ENCODE results near the gene NEMP2. TPM values are rescaled to one million over a fixed set of nuclear protein-coding genes. Genes with fewer than 3 reads are reported as not detected.

NEMP2 gene
- total and polyA plus RNA-seq, 8 donors = 8.1 to 22.8 (median 14.0) TPM

DNA sequence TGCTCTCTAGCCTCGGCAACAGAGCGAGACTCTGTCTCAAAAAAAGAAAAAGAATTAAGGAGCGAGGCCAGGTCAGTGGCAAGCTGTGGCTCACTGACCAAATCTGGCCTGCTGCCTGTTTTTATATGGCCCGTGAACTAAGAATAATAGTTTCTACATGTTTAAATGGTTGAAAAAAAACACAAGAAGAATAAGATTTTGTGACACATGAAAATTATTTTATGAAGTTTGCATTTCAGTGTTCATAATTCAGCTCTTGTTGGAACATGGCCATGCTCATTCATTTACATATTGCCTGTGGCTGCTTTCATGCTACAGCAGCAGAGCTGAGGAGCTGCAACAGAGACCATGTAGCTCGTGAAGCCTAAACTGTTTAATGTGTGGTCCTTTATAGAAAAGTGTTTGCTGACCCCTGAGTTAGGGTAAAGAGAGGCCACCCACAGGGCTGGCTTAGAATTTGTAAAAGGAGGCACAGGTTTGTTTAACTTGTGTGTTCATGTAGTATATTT lies 66.9 kb downstream of the NEMP2 start:
- ATAC-seq (no peak), DNase-seq (peak in 2 of 4 donors; percentile 66 to 71)
- H3K4me1 ChIP-seq = peaks cover 16 to 21% of the 10 kb centered on the region in 2 donors
- no peak overlapping the region for H3K4me3 ChIP-seq
- intact Hi-C loops (cut with DNase I) = no loop called here
- no peaks in the 10 kb centered on the region for H3K9me3 ChIP-seq
- H3K36me3 ChIP-seq = peaks cover 0 to 11% of the 10 kb centered on the region in 2 donors
- TF ChIP-seq, protein P1, sequence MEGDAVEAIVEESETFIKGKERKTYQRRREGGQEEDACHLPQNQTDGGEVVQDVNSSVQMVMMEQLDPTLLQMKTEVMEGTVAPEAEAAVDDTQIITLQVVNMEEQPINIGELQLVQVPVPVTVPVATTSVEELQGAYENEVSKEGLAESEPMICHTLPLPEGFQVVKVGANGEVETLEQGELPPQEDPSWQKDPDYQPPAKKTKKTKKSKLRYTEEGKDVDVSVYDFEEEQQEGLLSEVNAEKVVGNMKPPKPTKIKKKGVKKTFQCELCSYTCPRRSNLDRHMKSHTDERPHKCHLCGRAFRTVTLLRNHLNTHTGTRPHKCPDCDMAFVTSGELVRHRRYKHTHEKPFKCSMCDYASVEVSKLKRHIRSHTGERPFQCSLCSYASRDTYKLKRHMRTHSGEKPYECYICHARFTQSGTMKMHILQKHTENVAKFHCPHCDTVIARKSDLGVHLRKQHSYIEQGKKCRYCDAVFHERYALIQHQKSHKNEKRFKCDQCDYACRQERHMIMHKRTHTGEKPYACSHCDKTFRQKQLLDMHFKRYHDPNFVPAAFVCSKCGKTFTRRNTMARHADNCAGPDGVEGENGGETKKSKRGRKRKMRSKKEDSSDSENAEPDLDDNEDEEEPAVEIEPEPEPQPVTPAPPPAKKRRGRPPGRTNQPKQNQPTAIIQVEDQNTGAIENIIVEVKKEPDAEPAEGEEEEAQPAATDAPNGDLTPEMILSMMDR (IDR thresholded peaks at IDR 0.05) = no peak
- H3K27me3 ChIP-seq = no peaks in the 10 kb centered on the region
- peak overlapping the region; percentile 79 to 82 for H3K27ac ChIP-seq

DNA sequence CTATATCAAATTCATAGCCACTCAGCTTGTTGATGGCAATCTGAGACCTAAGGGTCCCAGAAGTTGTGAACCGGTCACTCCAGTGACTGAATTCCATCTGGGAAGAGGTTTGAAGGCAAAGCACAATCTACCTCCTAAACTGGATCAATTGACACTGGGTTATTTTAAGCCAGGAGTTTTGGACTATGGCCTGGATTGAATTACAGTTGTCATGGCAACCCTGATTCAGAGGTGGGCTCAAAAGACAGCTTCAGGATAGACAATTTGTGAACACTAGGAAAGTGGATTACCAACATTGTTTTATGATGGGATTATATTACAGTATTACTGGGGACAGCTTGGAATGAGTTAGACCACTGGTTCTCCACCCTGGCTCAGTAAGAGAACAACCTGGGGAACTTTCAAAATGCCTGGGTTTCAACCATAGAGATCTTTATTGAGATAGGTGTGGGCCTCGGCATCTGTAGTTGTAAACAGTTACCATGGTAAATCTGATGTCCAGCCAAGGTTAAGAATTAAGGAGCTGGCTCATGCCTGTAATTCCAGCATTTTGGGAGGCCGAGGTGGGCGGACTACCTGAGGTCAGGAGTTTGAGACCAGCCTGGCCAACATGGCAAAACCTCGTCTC lies 67.6 kb downstream of the NEMP2 start:
- peaks cover 0 to 11% of the 10 kb centered on the region in 2 donors for H3K36me3 ChIP-seq
- H3K4me3 ChIP-seq = no peak overlapping the region
- peaks cover 16 to 21% of the 10 kb centered on the region in 2 donors for H3K4me1 ChIP-seq
- ATAC-seq (no peak), DNase-seq (no peak)
- intact Hi-C loops (cut with DNase I) = no loop called here
- peak overlapping the region; percentile 79 to 82 for H3K27ac ChIP-seq
- H3K9me3 ChIP-seq = no peaks in the 10 kb centered on the region
- H3K27me3 ChIP-seq = no peaks in the 10 kb centered on the region
- TF ChIP-seq, protein P1 (IDR thresholded peaks at IDR 0.05) = no peak

DNA sequence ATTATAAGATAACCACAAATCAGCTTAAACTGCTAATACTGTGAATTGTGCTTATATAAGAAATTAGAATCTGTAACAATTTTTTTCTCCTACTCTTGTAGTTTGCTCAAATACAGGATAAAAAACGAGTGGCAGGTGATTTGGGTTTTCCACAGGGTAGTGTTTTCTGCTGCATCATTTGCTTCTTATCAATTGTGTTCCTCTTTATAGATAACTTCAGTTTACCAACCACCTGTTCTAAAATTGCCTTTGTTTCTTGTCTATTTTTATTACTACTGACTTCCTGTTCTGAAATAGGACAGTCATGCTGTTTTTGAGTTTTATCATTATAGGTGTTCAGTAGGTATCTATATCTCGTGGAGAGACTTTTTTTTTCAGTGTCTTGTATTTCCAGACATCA lies 69.5 kb downstream of the NEMP2 start:
- H3K27ac ChIP-seq = no peak overlapping the region
- no peak overlapping the region for H3K4me3 ChIP-seq
- H3K36me3 ChIP-seq = no peaks in the 10 kb centered on the region
- DNase-seq (no peak), ATAC-seq (no peak)
- no peaks in the 10 kb centered on the region for H3K27me3 ChIP-seq
- no peaks in the 10 kb centered on the region for H3K9me3 ChIP-seq
- TF ChIP-seq, protein P1 (IDR thresholded peaks at IDR 0.05) = no peak
- H3K4me1 ChIP-seq = peaks cover 16 to 21% of the 10 kb centered on the region in 2 donors
- intact Hi-C loops (cut with DNase I) = no loop called here

DNA sequence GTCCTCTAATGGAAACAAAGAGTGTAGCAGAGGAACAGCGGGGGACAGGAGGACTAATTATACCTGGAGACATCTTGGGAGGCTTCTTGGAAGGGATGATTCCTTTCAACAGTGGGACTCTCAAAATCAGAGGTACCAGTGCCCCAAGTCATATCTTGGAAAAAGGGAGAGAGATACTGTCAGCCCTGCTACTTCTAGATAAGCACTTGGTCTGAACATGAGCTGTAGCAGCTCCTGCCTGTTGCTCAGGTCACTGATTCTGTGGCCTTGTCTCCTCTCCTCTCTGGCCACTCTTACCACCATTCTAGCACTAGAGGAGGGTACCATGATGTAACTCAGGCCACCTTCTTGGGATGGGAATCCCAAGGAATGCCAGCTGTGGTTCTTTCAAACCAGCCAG lies 71.9 kb downstream of the NEMP2 start:
- ATAC-seq = no peak

DNA sequence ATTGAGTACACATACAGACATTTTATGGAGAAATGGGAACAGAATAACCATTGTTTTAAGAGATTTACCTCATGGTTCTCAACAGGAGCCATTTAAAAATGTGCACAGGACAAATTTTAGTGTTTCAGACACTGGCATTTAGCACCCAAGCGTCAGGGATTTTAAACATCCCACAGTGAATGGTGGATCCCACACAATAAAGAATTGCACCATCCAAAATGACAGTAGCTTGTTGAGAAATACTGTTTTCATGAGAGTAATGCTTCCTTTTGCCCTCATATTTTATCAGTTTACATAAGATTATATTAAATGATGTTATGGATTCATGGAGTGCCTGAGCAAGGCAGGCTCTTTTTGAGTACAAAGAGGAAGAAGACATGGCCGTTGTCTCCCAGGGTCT lies 72.3 kb downstream of the NEMP2 start:
- Histone ChIP-seq H3K27ac (no peak overlapping the region), H3K36me3 (no peaks in the 10 kb centered on the region), H3K4me1 (peaks cover under 1 to 2% of the 10 kb centered on the region in 2 donors), H3K4me3 (no peak overlapping the region), H3K27me3 (no peaks in the 10 kb centered on the region), H3K9me3 (no peaks in the 10 kb centered on the region)
- no peak for ATAC-seq
- intact Hi-C loops (cut with DNase I) = no loop called here
- TF ChIP-seq, protein P1 (IDR thresholded peaks at IDR 0.05) = no peak
- no peak for DNase-seq

More for the DNA sequence above, 71.9 kb downstream of the NEMP2 start:
- Histone ChIP-seq H3K36me3 (no peaks in the 10 kb centered on the region), H3K4me1 (peaks cover 5 to 6% of the 10 kb centered on the region in 2 donors), H3K27ac (no peak overlapping the region), H3K4me3 (no peak overlapping the region), H3K9me3 (no peaks in the 10 kb centered on the region), H3K27me3 (no peaks in the 10 kb centered on the region)
- intact Hi-C loops (cut with DNase I) = no loop called here
- TF ChIP-seq, protein P1 (IDR thresholded peaks at IDR 0.05) = no peak
- DNase-seq = no peak

All from left lung (tissue), 10 donors.